IMR-90 (cell line): ENCODE measurements around the gene TMEM95. TPM values are rescaled to one million over a fixed set of nuclear protein-coding genes. Genes with fewer than 3 reads are reported as not detected.

ENCODE experiments used
- ATAC-seq: fragments of 200-7000 bp; cut with Tn5 transposase; 2 replicates; pipeline ENCODE4 v1.9.1; 2020; ENCODE audit warnings: low read depth, mild to moderate bottlenecking, moderate library complexity
- BruUV-seq: library from RNA; stranded (reverse); fragments of 400-500 nt; replicated peaks from 2 replicates; lab custom pipeline; 2021; lab: Mats Ljungman, UMichigan
- CTCF ChIA-PET: fragments of 300-600 bp; formaldehyde crosslinking; extraction: SDS; loops from one replicate; lab custom pipeline; 2021; ENCODE audit warnings: antibody characterized with exemption; lab: Yijun Ruan, JAX
- POLR2A ChIA-PET: fragments of 300-600 bp; sonication (Branson Sonifier 250); formaldehyde crosslinking; loops from one replicate; lab custom pipeline; 2022; ENCODE audit warnings: antibody characterized with exemption; ENCODE audit not compliant: unreplicated experiment; lab: Charles Lee
- DNase-seq: peaks from one replicate; pipeline ENCODE4 v3.0.0; 2013
- H2AFZ ChIP-seq: replicated peaks from 2 replicates; pipeline ENCODE3; 2013; ENCODE audit warnings: low read length, mild to moderate bottlenecking; ENCODE audit not compliant: poor library complexity
- H2AK5ac ChIP-seq: 2 replicates; pipeline ENCODE4 v1.6.1; 2013; ENCODE audit warnings: low read depth, low read length, inconsistent platforms
- H2AK9ac ChIP-seq: replicated peaks from 2 replicates; pipeline ENCODE3; 2013; ENCODE audit warnings: mild to moderate bottlenecking, low read depth, low read length, moderate library complexity; ENCODE audit not compliant: poor library complexity
- H2BK120ac ChIP-seq: 2 replicates; pipeline ENCODE4 v1.6.1; 2013; ENCODE audit warnings: low read depth, low read length, inconsistent platforms
- H2BK15ac ChIP-seq: 3 replicates; pipeline ENCODE4 v1.6.1; 2013; ENCODE audit warnings: low read depth, low read length, inconsistent platforms
- H2BK20ac ChIP-seq: 2 replicates; pipeline ENCODE4 v1.6.1; 2013; ENCODE audit warnings: low read depth, mild to moderate bottlenecking, inconsistent platforms, low read length, moderate library complexity
- H2BK5ac ChIP-seq: 2 replicates; pipeline ENCODE4 v1.6.1; 2013; ENCODE audit warnings: mild to moderate bottlenecking, low read depth, low read length, inconsistent platforms; ENCODE audit not compliant: poor library complexity, severe bottlenecking
- H3K14ac ChIP-seq: replicated peaks from 2 replicates; pipeline ENCODE4 v1.6.1; 2013; ENCODE audit warnings: low read depth, low read length, inconsistent platforms
- H3K18ac ChIP-seq: 2 replicates; pipeline ENCODE4 v1.6.1; 2013; ENCODE audit warnings: low read depth, low read length, control low read depth
- H3K23ac ChIP-seq: 2 replicates; pipeline ENCODE4 v1.6.1; 2013; ENCODE audit warnings: low read depth, low read length, inconsistent platforms
- H3K27ac ChIP-seq: 2 replicates; pipeline ENCODE4 v1.5.1; 2013; ENCODE audit warnings: mild to moderate bottlenecking, control low read depth, low read length; ENCODE audit not compliant: insufficient read depth
- H3K27me3 ChIP-seq: 2 replicates; pipeline ENCODE4 v1.6.1; 2013; ENCODE audit warnings: low read length; ENCODE audit not compliant: control insufficient read depth, insufficient read depth
- H3K36me3 ChIP-seq: 2 replicates; pipeline ENCODE4 v1.6.1; 2013; ENCODE audit warnings: low read length, mixed read lengths; ENCODE audit not compliant: control insufficient read depth, insufficient read depth
- H3K4ac ChIP-seq: 2 replicates; pipeline ENCODE4 v1.6.1; 2013; ENCODE audit warnings: low read depth, low read length, inconsistent platforms
- H3K4me1 ChIP-seq: 2 replicates; pipeline ENCODE4 v1.6.1; 2013; ENCODE audit warnings: low read length, mixed read lengths; ENCODE audit not compliant: control insufficient read depth, insufficient read depth
- H3K4me2 ChIP-seq: 2 replicates; pipeline ENCODE4 v1.6.1; 2013; ENCODE audit warnings: low read depth, mild to moderate bottlenecking, control low read depth, low read length, moderate library complexity
- H3K4me3 ChIP-seq: 2 replicates; pipeline ENCODE4 v1.5.1; 2013; ENCODE audit warnings: low read depth, mild to moderate bottlenecking, control low read depth, low read length, moderate library complexity; ENCODE audit not compliant: insufficient read depth
- H3K56ac ChIP-seq: 2 replicates; pipeline ENCODE4 v1.6.1; 2013; ENCODE audit warnings: low read length, inconsistent platforms; ENCODE audit not compliant: insufficient read depth; ENCODE audit errors: extremely low read depth
- H3K79me1 ChIP-seq, 2 experiments: 2 replicates each; pipeline ENCODE4 v1.6.1; 2013; ENCODE audit warnings: low read length in 2 of 2, inconsistent platforms in 1 of 2, low read depth in 1 of 2
- H3K9ac ChIP-seq: 2 replicates; pipeline ENCODE4 v1.6.1; 2013; ENCODE audit warnings: low read depth, low read length, control low read depth
- H3K9me1 ChIP-seq: 2 replicates; pipeline ENCODE4 v1.6.1; 2013; ENCODE audit warnings: low read length, inconsistent platforms; ENCODE audit not compliant: insufficient read depth
- H3K9me3 ChIP-seq: 2 replicates; pipeline ENCODE4 v1.6.1; 2013; ENCODE audit warnings: low read length; ENCODE audit not compliant: control insufficient read depth, insufficient read depth
- H4K20me1 ChIP-seq: 2 replicates; pipeline ENCODE4 v1.6.1; 2013; ENCODE audit warnings: low read length, inconsistent platforms; ENCODE audit not compliant: insufficient read depth
- H4K5ac ChIP-seq: 2 replicates; pipeline ENCODE4 v1.6.1; 2013; ENCODE audit warnings: mild to moderate bottlenecking, low read depth, low read length, control low read depth
- H4K8ac ChIP-seq, 2 experiments: 2 replicates each; pipeline ENCODE4 v1.6.1; 2013; ENCODE audit warnings: low read depth in 2 of 2, low read length in 2 of 2, control low read depth in 1 of 2, inconsistent platforms in 1 of 2
- H4K91ac ChIP-seq: 2 replicates; pipeline ENCODE4 v1.6.1; 2013; ENCODE audit warnings: low read depth, low read length, inconsistent platforms; ENCODE audit not compliant: insufficient read depth
- CEBPB ChIP-seq: IDR thresholded peaks from 2 replicates; pipeline ENCODE4 v1.6.1; 2012; ENCODE audit warnings: low read depth, low read length, improper control_type of control experiment
- CHD1 ChIP-seq: IDR thresholded peaks from 2 replicates; pipeline ENCODE4 v1.6.1; 2012; ENCODE audit warnings: low read depth, low read length, improper control_type of control experiment
- MAFK ChIP-seq: IDR thresholded peaks from 2 replicates; pipeline ENCODE4 v1.6.1; 2012; ENCODE audit warnings: low read depth, low read length, improper control_type of control experiment
- POLR2A ChIP-seq: IDR thresholded peaks from 2 replicates; pipeline ENCODE4 v1.6.1; 2012; ENCODE audit warnings: mild to moderate bottlenecking, low read depth, low read length
- RAD21 ChIP-seq: IDR thresholded peaks from 2 replicates; pipeline ENCODE4 v1.6.1; 2012; ENCODE audit warnings: low read length, improper control_type of control experiment
- RCOR1 ChIP-seq: IDR thresholded peaks from 2 replicates; pipeline ENCODE4 v1.6.1; 2012; ENCODE audit warnings: mild to moderate bottlenecking, low read length, improper control_type of control experiment; ENCODE audit not compliant: insufficient replicate concordance
- WGBS, 2 experiments: methylation state at CpG; one replicate each; pipeline versions ENCODE4 v1.1.5 to v1.1.7; 2013; ENCODE audit warnings: missing lambda C conversion rate in 2 of 2; ENCODE audit not compliant: insufficient read length in 1 of 2; ENCODE audit errors: extremely low coverage in 2 of 2; 5-methylcytosine and 5-hydroxymethylcytosine counted together
- dilution Hi-C: fragments of 300-500 bp; cut with HindIII; formaldehyde crosslinking; loops from one replicate; pipeline ENCODE4 v1.14.3; 2018; ENCODE audit warnings: low sequenced_read_pairs; ENCODE audit not compliant: unreplicated experiment
- in situ Hi-C: fragments of 300-500 bp; cut with MboI; formaldehyde crosslinking; loops from 3 replicates; pipeline ENCODE4 v1.14.3; 2019; ENCODE audit warnings: low sequenced_read_pairs, inconsistent platforms, mixed read lengths
- intact Hi-C: fragments of 100-400 bp; cut with micrococcal nuclease; formaldehyde crosslinking; loops from 2 replicates; pipeline ENCODE4 v1.10.0; 2022
- polyA plus RNA-seq, 3 experiments: library from polyadenylated mRNA; depleted of rRNA; stranded (reverse); fragments of >200 nt; gene quantifications; 2 replicates each; pipeline ENCODE4 v1.2.3, GENCODE V29; 2012; ENCODE audit warnings: low replicate concordance in 1 of 3
- total RNA-seq: library from RNA; depleted of rRNA; stranded (reverse); fragments of >200 nt; gene quantifications from 2 replicates; pipeline ENCODE4 v1.2.3, GENCODE V29; 2012
- TF ChIP-seq, protein P1 (sequence below): conservative IDR thresholded peaks from 2 replicates; pipeline ENCODE4 v1.5.1; 2012; ENCODE audit warnings: mild to moderate bottlenecking, low read depth, low read length, improper control_type of control experiment

Gene TMEM95
- total and polyA plus RNA-seq, 2 of the 4 experiments (the other 2 are of a cell fraction): not detected

DNA sequence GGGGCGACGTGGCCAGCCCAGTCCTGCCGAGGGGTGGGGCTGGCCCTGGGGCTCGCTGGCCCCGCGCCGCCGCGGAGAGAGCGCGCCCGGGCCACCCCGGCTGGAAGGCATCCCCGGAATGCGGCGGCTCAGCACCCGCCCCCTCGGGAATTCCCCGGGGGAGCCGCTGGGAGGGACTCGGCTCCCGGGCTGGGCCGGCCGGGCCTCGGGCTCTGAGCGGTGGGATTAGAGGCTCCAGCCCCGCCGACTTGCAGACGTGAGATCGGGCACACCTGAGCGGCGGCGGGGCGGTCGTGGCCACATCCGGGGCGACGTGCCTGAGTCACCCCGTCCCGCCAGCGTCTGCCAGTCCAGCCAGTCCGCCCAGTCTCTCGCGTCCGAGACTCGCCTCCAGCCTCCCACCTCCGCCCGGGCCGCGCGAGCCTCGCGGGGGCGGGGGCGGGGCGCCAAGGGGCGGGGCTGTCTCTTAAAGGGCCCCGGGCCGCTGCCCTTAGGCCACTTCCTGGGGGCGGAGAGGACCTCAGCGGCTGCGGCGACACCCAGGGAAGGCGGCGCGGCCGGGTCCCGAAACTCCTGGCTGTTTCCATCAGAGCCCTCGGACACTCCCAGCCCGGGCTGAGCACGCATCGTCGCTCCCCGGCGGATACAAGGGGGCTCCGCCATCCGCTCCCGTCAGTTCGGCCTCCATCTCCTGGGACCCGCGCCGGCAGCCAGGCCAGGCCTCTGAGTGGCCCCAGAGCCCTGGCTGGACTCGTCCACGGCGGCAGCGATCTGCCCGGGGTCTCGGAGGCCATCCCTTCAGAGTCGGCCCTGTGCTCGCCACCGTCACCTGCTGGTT is 3.1 kb upstream of the TMEM95 start, which contains the start of gene KCTD11 (continued):
- TF ChIP-seq, protein P1, sequence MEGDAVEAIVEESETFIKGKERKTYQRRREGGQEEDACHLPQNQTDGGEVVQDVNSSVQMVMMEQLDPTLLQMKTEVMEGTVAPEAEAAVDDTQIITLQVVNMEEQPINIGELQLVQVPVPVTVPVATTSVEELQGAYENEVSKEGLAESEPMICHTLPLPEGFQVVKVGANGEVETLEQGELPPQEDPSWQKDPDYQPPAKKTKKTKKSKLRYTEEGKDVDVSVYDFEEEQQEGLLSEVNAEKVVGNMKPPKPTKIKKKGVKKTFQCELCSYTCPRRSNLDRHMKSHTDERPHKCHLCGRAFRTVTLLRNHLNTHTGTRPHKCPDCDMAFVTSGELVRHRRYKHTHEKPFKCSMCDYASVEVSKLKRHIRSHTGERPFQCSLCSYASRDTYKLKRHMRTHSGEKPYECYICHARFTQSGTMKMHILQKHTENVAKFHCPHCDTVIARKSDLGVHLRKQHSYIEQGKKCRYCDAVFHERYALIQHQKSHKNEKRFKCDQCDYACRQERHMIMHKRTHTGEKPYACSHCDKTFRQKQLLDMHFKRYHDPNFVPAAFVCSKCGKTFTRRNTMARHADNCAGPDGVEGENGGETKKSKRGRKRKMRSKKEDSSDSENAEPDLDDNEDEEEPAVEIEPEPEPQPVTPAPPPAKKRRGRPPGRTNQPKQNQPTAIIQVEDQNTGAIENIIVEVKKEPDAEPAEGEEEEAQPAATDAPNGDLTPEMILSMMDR: peak; percentile 63; the same call in 1 of the 2 replicates

DNA sequence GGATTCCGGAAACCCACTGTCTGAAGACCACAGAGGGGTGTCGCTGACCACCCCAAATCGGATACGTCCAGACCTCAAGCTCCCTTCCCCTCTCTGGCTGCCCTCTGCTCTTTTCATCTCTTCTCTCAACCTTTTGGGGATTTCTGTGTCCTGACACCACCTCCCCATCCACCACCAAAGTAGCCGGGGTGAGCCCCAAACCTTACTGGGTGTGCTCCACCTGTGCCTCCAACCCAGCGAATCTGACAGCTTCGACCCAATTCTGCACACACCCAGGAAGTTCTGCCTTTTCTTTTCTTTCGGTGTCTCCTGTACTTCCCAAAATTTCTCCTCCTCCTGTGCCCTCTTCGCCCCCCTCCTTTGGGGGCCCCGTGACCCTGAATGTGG is 2.5 kb upstream of the TMEM95 start:
- ATAC-seq: no peak
- H3K23ac ChIP-seq: peak overlapping the region; percentile 93; the same call in 1 of the 2 replicates
- H4K5ac ChIP-seq: peak overlapping the region; percentile 63
- intact Hi-C loops: loop anchor here (5.0 kb wide), 3 partner anchors 85 to 485 kb away; partner anchors contain the start of genes FGF11, SENP3 and TMEM102
- H2BK120ac ChIP-seq: peak overlapping the region; percentile 75
- peak overlapping the region; percentile 96; the same call in 2 of the 3 replicates for H2BK15ac ChIP-seq
- H2AFZ ChIP-seq: peak overlapping the region; percentile 93
- H3K27me3 ChIP-seq: no peaks in the 10 kb centered on the region
- 37% methylated on average over 7 of the region's 10 CpGs; no CpG with 5 or more reads in 1 of the 2 experiments for WGBS, 2 experiments
- dilution Hi-C loops: no loop called here
- H3K9me1 ChIP-seq: peaks cover 27% of the 10 kb centered on the region
- peak overlapping the region; percentile 93 for H3K4ac ChIP-seq
- peaks cover 32% of the 10 kb centered on the region for H4K20me1 ChIP-seq
- peak overlapping the region; percentile 99 for H2AK5ac ChIP-seq
- peaks cover 39% of the 10 kb centered on the region for H3K4me1 ChIP-seq
- H3K14ac ChIP-seq: peak overlapping the region; percentile 92
- peak overlapping the region; percentile 89 for H4K91ac ChIP-seq
- peak overlapping the region; percentile 93 to 97 for H4K8ac ChIP-seq
- no peaks in the 10 kb centered on the region for H3K36me3 ChIP-seq
- in situ Hi-C loops: loop anchor here (10.0 kb wide), 1 partner anchor 202 kb away; the partner anchor contains the start of gene TNFSF13
- TF ChIP-seq RAD21 (peak; percentile 33; the same call in 1 of the 2 replicates), MAFK (no peak), POLR2A (no peak), CEBPB (no peak), RCOR1 (no peak), CHD1 (no peak)
- no TSS peak for BruUV-seq
- peak overlapping the region; percentile 95 for H3K9ac ChIP-seq
- peak overlapping the region; percentile 95 for H3K27ac ChIP-seq
- no peaks in the 10 kb centered on the region for H3K9me3 ChIP-seq
- H2BK20ac ChIP-seq: no peak overlapping the region
- H3K4me3 ChIP-seq: peak overlapping the region; percentile 93
- ChIA-PET POLR2A (no interaction called here), CTCF (no interaction called here)
- H3K4me2 ChIP-seq: peak overlapping the region; percentile 89
- DNase-seq: no peak
- peaks cover 24 to 63% of the 10 kb centered on the region in 2 experiments; a peak in 3 of 4 replicates for H3K79me1 ChIP-seq
- peak overlapping the region; percentile 94 for H2BK5ac ChIP-seq
- peak overlapping the region; percentile 93 for H3K56ac ChIP-seq
- peak overlapping the region; percentile 88 for H3K18ac ChIP-seq
- H2AK9ac ChIP-seq: peak overlapping the region; percentile 99
